HepG2 (cell line): Measurements from ENCODE around the gene NBPF3. TPM values are rescaled to one million over a fixed set of nuclear protein-coding genes. Genes with fewer than 3 reads are reported as not detected.
A peak's percentile ranks its signal among the peaks of the same experiment; 100 is the strongest.
"Not testable (repeated sequence)": the region's sequence is repeated elsewhere in the genome, so short reads cannot be mapped to it uniquely, and the experiment has no call there.

Experiments
- ATAC-seq: fragments of 200-7000 bp; cut with Tn5 transposase; 3 replicates; pipeline ENCODE4 v1.9.1; 2020; ENCODE audit warnings: mild to moderate bottlenecking, moderate library complexity
- BruUV-seq: library from RNA; stranded (reverse); fragments of 400-500 nt; replicated peaks from 2 replicates; lab custom pipeline; 2021; lab: Mats Ljungman, UMichigan
- CTCF ChIA-PET: fragments of 300-600 bp; formaldehyde crosslinking; extraction: SDS; loops from one replicate; lab custom pipeline; 2021; ENCODE audit warnings: low total read pairs, inconsistent platforms, low intra/inter-chr PET ratio; lab: Yijun Ruan, JAX
- POLR2A ChIA-PET: fragments of 350-600 bp; sonication (Branson Sonifier 250); formaldehyde crosslinking; loops from one replicate; lab custom pipeline; 2020; ENCODE audit warnings: antibody characterized with exemption, inconsistent platforms; lab: Yijun Ruan, JAX
- DNase-seq: peaks from one replicate; pipeline ENCODE4 v3.0.0-alpha.2; 2015; ENCODE audit warnings: low spot score
- FAIRE-seq: peaks from 3 replicates; lab custom pipeline; 2011; peaks lifted over from hg19 to GRCh38; lab: Jason Lieb, UNC
- H2AFZ ChIP-seq: one replicate; pipeline ENCODE4 v1.6.1; 2011; ENCODE audit warnings: low read length, inconsistent platforms
- H3K27ac ChIP-seq: fragments of 300-600 bp; 3 replicates; pipeline ENCODE4 v1.8.0; 2011; ENCODE audit warnings: mixed run types, mild to moderate bottlenecking, mixed read lengths, low read length, inconsistent platforms; ENCODE audit not compliant: insufficient read depth; ENCODE audit errors: extremely low read length
- H3K27me3 ChIP-seq, 2 experiments: fragments of 200-600 bp in 1 of 2; 2 replicates in 1 of 2; 3 replicates in 1 of 2; pipeline versions ENCODE4 v1.6.0 to v1.8.0; 2011; ENCODE audit warnings: low read length in 2 of 2, mild to moderate bottlenecking in 2 of 2, moderate library complexity in 2 of 2, inconsistent platforms in 1 of 2; ENCODE audit not compliant: insufficient read depth in 2 of 2, control insufficient read depth in 1 of 2
- H3K36me3 ChIP-seq, 2 experiments: fragments of 200-600 bp in 1 of 2; replicated peaks in 1 of 2; 2 replicates in 1 of 2; 3 replicates in 1 of 2; pipeline versions ENCODE4 v1.5.1 to v1.8.0; 2011; ENCODE audit warnings: low read length in 2 of 2, inconsistent platforms in 1 of 2; ENCODE audit not compliant: insufficient read depth in 2 of 2, control insufficient read depth in 1 of 2
- H3K4me1 ChIP-seq: 2 replicates; pipeline ENCODE4 v1.5.1; 2012; ENCODE audit warnings: low read length, inconsistent platforms; ENCODE audit not compliant: insufficient read depth
- H3K4me2 ChIP-seq: 2 replicates; pipeline ENCODE4 v1.6.0; 2011; ENCODE audit warnings: low read depth, low read length, inconsistent platforms
- H3K4me3 ChIP-seq, 3 experiments: fragments of 200-600 bp in 1 of 3; sonication (generic), shearing (Covaris generic) in 1 of 3; replicated peaks in 1 of 3; 2 replicates each; pipeline ENCODE4 v1.5.1; 2011 to 2016; ENCODE audit warnings: low read length in 3 of 3, inconsistent platforms in 2 of 3, low read depth in 2 of 3, mild to moderate bottlenecking in 2 of 3, control low read depth in 1 of 3, mixed read lengths in 1 of 3; ENCODE audit not compliant: insufficient read depth in 1 of 3
- H3K79me2 ChIP-seq: one replicate; pipeline ENCODE4 v1.6.1; 2011; ENCODE audit warnings: low read length, inconsistent platforms; ENCODE audit not compliant: insufficient read depth
- H3K9ac ChIP-seq: 2 replicates; pipeline ENCODE4 v1.6.0; 2011; ENCODE audit warnings: mild to moderate bottlenecking, low read depth, low read length, inconsistent platforms; ENCODE audit not compliant: insufficient read depth
- H3K9me3 ChIP-seq: 2 replicates; pipeline ENCODE4 v1.5.1; 2012; ENCODE audit warnings: mild to moderate bottlenecking, low read length
- H4K20me1 ChIP-seq: 2 replicates; pipeline ENCODE4 v1.6.0; 2011; ENCODE audit warnings: inconsistent platforms, mild to moderate bottlenecking, low read length, moderate library complexity; ENCODE audit not compliant: insufficient read depth
- NFKB2 ChIP-seq: sonication (generic); formaldehyde crosslinking; IDR thresholded peaks from 2 replicates; pipeline ENCODE4 v1.4.0; 2020; ENCODE audit warnings: missing genetic modification reagents, borderline replicate concordance
- ZNF441 ChIP-seq: sonication (generic); formaldehyde crosslinking; IDR thresholded peaks from 2 replicates; pipeline ENCODE4 v1.7.0; 2021; ENCODE audit warnings: missing genetic modification reagents, borderline replicate concordance
- ZNF460 ChIP-seq: sonication (generic); formaldehyde crosslinking; IDR thresholded peaks from 2 replicates; pipeline ENCODE4 v1.5.1; 2020; ENCODE audit warnings: missing genetic modification reagents, mild to moderate bottlenecking, borderline replicate concordance
- WGBS: methylation state at CpG from one replicate; pipeline ENCODE4 v1.1.6; 2017; ENCODE audit warnings: low lambda C conversion rate; 5-methylcytosine and 5-hydroxymethylcytosine counted together
- in situ Hi-C: cut with HindIII; loops from 2 replicates; pipeline ENCODE4 v1.10.0; 2017; ENCODE audit warnings: low pct_unique_long_range_greater_than_20kb; ENCODE audit not compliant: extremely low pct_ligation_motif_present
- intact Hi-C: fragments of 100-400 bp; cut with micrococcal nuclease; formaldehyde crosslinking; loops from one replicate; pipeline ENCODE4 v1.10.0; 2022; ENCODE audit not compliant: unreplicated experiment
- polyA plus RNA-seq, 8 experiments: library from polyadenylated mRNA; depleted of rRNA in 3 of 8; stranded (reverse) in 7 of 8; unstranded in 1 of 8; fragments of >200 nt; fragmentation: Illumina TruSeq in 4 of 8; extraction: Trizol in 4 of 8; gene quantifications; 2 replicates each; pipeline versions ENCODE4 v1.2.1 to v1.2.3, GENCODE V29; 2011 to 2016; ENCODE audit warnings: low read depth in 4 of 8, missing spikeins in 1 of 8, mixed read lengths in 1 of 8; ENCODE audit not compliant: insufficient read depth in 1 of 8
- total RNA-seq, 5 experiments: library from RNA; depleted of rRNA; stranded (reverse); fragments of >200 nt; fragmentation: Illumina TruSeq; extraction: Trizol; gene quantifications; 2 replicates each; pipeline ENCODE4 v1.2.3, GENCODE V29; 2016; ENCODE audit warnings: low read depth in 1 of 5

Gene NBPF3
- total and polyA plus RNA-seq, 2 of the 13 experiments (the other 11 are each of a cell fraction or from before 2014, with no cell fraction given): 3.5 to 4.9 TPM

- H4K20me1 ChIP-seq, BruUV-seq, in situ Hi-C loops, ATAC-seq, H3K79me2 ChIP-seq, DNase-seq, H2AFZ ChIP-seq, intact Hi-C loops, CTCF ChIA-PET, H3K4me3 ChIP-seq, POLR2A ChIA-PET, H3K36me3 ChIP-seq, H3K27ac ChIP-seq, H3K9ac ChIP-seq, H3K9me3 ChIP-seq, FAIRE-seq: not testable (repeated sequence)
- TF ChIP-seq ZNF460 (CRISPR knock-in tag): peak; percentile 21; the same call in 1 of the 2 replicates
- 58% methylated on average over 9 of the region's 12 CpGs for WGBS
- Histone ChIP-seq H3K4me1 (peaks cover 40% of the 10 kb centered on the region), H3K27me3 (peaks cover 1 to 23% of the 10 kb centered on the region in 2 experiments), H3K4me2 (peak overlapping the region; percentile 83; the same call in 1 of the 2 replicates)
Measured at GRCh38 chr1:21438646-21439312, 1.2 kb upstream of the NBPF3 start.

GRCh38 chr1:21439345-21439720 is 604 bp upstream of the NBPF3 start:
- TF ChIP-seq NFKB2 (CRISPR knock-in tag) (0 out of 2 replicates have a peak, but pooled peaks have one; percentile 9), ZNF441 (CRISPR knock-in tag) (no peak)
- no TSS peak for BruUV-seq
- H3K27ac ChIP-seq: peak overlapping the region; percentile 33
- intact Hi-C loops (no loop called here), in situ Hi-C loops (no loop called here)
- peak overlapping the region; percentile 49 for H2AFZ ChIP-seq
- FAIRE-seq (no peak), DNase-seq (no peak), ATAC-seq (no peak)
- peaks cover 3% of the 10 kb centered on the region for H3K79me2 ChIP-seq
- no peaks in the 10 kb centered on the region for H3K36me3 ChIP-seq
- peaks cover 1 to 20% of the 10 kb centered on the region in 2 experiments for H3K27me3 ChIP-seq
- 32% methylated on average over 7 of the region's 7 CpGs for WGBS
- no peaks in the 10 kb centered on the region for H4K20me1 ChIP-seq
- peak overlapping the region; percentile 83 for H3K4me2 ChIP-seq
- H3K9me3 ChIP-seq: no peaks in the 10 kb centered on the region
- ChIA-PET CTCF (no interaction called here), POLR2A (no interaction called here)
- H3K9ac ChIP-seq: peak overlapping the region; percentile 55; the same call in 1 of the 2 replicates
- H3K4me3 ChIP-seq: peak overlapping the region; percentile 66 to 81 (median 80)
- peaks cover 40% of the 10 kb centered on the region for H3K4me1 ChIP-seq
